NK-92 treated with Interleukin-12 subunit alpha and Interleukin-12 subunit beta, amount 100 ng/mL, for 24 hours (cell line): ENCODE results near the gene IL10RA.

Source experiments
- DNase-seq: peaks from one replicate; lab custom pipeline; 2025; lab: John Stamatoyannopoulos, UW

IL10RA gene

DNA sequence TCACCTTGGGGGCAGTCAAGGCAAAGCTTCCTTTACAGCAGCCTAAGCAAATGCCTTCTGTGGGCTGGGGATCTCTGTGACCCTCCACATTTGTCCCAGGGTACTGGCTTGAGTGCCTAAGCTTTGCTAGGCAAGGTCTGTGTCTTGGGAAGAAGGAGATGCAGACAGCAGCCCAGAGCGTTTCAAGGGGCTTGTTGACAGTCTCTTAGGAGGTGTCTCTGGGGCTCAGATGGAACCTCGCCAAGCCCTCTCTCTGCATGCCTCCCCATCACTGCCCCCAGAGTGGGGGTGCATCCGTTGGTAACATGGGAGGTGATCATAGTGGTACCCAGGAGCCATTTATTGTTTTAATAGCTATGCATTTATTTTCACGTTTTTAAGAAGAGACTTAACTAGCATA is 61.6 kb downstream of the IL10RA start:
- no peak for DNase-seq

DNA sequence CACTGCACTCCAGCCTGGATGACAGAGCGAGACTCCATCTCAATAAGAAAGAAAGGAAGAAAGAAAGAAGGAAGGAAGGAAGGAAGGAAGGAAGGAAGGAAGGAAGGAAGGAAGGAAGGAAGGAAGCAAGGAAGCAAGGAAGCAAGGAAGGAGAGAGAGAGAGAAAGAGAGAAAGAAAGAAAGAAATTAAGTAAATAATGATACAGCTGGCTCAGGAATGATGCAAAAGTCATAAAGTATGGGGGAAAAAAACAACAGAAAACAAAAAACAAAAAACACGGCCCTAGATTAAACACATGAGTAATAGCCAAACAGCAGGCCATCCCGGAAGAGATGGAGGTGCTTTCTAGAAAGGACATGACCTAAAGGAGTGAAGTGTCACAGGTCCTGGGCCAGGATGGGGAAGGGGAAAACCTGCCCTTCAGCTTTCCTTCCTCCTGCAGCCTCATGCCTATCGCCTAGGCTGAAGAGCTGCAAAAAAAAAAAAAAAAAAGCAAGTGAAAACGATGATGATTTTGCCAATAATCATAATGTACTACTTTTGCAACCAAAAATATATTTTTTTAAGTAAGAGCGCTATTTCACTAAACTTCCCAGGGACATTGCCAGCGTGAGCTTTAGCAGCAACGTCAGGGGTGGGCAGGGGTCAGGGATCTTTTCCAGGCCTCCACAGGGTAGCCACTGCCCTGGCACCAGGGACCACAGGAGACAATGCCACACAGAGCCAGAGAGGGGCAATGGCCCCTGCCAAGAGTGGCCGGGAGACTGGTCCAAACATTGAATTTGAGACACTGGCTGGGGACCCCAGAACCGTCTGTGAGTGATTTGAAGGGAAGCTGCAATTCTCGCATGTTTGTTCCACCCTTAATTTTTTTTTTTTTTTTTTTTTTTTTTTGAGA is 62.5 kb downstream of the IL10RA start:
- DNase-seq = no peak

DNA sequence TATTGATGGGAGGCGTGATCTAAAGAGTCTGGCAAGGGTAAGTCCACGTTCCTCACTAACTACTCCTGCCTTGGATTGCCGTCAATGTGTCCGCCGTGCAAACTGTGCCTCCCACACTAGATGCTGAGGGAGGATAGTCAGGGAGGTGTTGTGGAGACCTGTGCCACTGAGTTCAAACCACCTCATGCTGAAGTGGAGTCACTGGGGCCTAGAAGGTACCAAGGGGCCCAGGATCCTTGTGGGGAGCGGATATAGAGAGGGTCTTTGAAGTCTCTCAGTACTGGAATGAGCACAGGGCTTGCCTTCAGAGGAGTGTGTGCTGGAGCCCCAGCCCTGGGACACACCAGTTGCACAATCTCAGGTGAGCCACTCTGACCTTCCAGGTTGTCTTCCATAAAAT is 63.6 kb downstream of the IL10RA start:
- no peak for DNase-seq

DNA sequence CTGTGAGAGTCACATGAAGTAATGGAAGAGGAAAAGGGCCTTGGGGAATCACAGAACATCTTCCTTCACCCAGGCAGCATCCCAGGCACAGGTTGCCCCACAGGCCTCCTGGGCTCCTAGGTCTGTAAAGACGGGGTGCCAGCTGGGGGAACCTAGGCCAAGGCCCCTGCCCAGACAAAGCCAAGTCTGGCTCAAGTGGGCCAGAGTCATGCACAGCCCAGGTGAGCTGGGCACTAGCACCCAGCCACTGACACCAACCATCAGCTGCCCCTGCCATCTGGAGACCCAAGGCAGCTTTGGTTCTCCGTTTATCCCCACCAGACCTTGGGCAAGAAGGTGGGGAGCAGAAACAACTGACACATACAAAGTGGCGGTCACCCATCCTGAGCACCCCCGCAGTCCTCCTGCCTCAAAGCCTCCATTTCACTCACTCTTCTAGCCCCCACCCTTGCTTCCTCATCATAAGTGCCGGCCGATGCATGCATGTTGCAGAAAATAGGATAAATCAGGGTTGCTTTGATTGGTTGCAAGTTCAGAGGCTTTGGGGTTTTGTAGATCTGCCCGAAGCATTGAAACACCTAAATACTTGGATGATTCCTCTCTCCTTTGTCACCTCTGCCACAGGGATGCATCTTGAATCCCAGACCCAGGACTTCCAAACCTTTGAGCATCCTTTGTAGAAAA is 64.2 kb downstream of the IL10RA start:
- DNase-seq = no peak
